ENCODE data around the gene ZNF324. TPM values are rescaled to one million over a fixed set of nuclear protein-coding genes. Genes with fewer than 3 reads are reported as not detected.
A peak's percentile ranks its signal among the peaks of the same experiment; 100 is the strongest.

The ZNF324 gene
- total and polyA plus RNA-seq, 2 of the 13 experiments (the other 11 are each of a cell fraction or from before 2014, with no cell fraction given), result 1.1 to 4.7 TPM

GRCh38 chr19:58475714-58476497, 9.0 kb downstream of the ZNF324 start, which contains the start of gene ZNF446 (continued):
- TF ChIP-seq IKZF5 (CRISPR knock-in tag; IDR thresholded peaks at IDR 0.05) (peak; percentile 84), KAT7 (CRISPR knock-in tag; IDR thresholded peaks at IDR 0.05; ENCODE audit: borderline replicate concordance) (no peak), ZBTB14 (CRISPR knock-in tag; IDR thresholded peaks at IDR 0.05) (no peak), ZBTB38 (CRISPR knock-in tag; IDR thresholded peaks at IDR 0.05) (peak; percentile 50; the same call in 1 of the 2 replicates), ZSCAN12 (CRISPR knock-in tag; IDR thresholded peaks at IDR 0.05) (no peak), ZNF34 (CRISPR knock-in tag; IDR thresholded peaks at IDR 0.05; ENCODE audit: borderline replicate concordance) (0 out of 2 replicates have a peak, but pooled peaks have one; percentile 87), ZNF329 (CRISPR knock-in tag; IDR thresholded peaks at IDR 0.05; ENCODE audit: low read depth) (0 out of 2 replicates have a peak, but pooled peaks have one; percentile 47), MEIS2 (CRISPR knock-in tag; IDR thresholded peaks at IDR 0.05) (0 out of 2 replicates have a peak, but pooled peaks have one; percentile 29), NCOA5 (CRISPR knock-in tag; IDR thresholded peaks at IDR 0.05) (peak; percentile 94; the same call in 1 of the 2 replicates), CTCF (CRISPR knock-in tag; IDR thresholded peaks at IDR 0.05) (peak; percentile 34; the same call in 1 of the 2 replicates), KLF11 (CRISPR knock-in tag; IDR thresholded peaks at IDR 0.05) (peak; percentile 77; the same call in 1 of the 2 replicates), ZNF772 (CRISPR knock-in tag; IDR thresholded peaks at IDR 0.05) (peak; percentile 93), ZNF280B (CRISPR knock-in tag; IDR thresholded peaks at IDR 0.05; ENCODE audit: borderline replicate concordance) (no peak), ZNF446 (CRISPR knock-in tag; IDR thresholded peaks at IDR 0.05) (no peak), FOXJ3 (CRISPR knock-in tag; IDR thresholded peaks at IDR 0.05; ENCODE audit: borderline replicate concordance) (peak; percentile 70; the same call in 1 of the 2 replicates), ZFP36 (IDR thresholded peaks at IDR 0.05; ENCODE audit: borderline replicate concordance, low read depth, low read length, partially characterized antibody) (no peak), CAMTA2 (CRISPR knock-in tag; IDR thresholded peaks at IDR 0.05; ENCODE audit: borderline replicate concordance) (no peak), ATF1 (CRISPR knock-in tag; IDR thresholded peaks at IDR 0.05) (peak; percentile 78), ZFX (CRISPR knock-in tag; IDR thresholded peaks at IDR 0.05; ENCODE audit: low read depth) (peak; percentile 91), FOXK1 (CRISPR knock-in tag; IDR thresholded peaks at IDR 0.05; ENCODE audit: borderline replicate concordance, low read depth) (peak; percentile 44; the same call in 1 of the 2 replicates), XBP1 (CRISPR knock-in tag; IDR thresholded peaks at IDR 0.05) (peak; percentile 49; the same call in 1 of the 2 replicates), RBM22 (optimal IDR thresholded peaks at IDR 0.05; ENCODE audit: low read length) (peak; percentile 15), ZFP62 (CRISPR knock-in tag; IDR thresholded peaks at IDR 0.05) (0 out of 2 replicates have a peak, but pooled peaks have one; percentile 46), MIXL1 (CRISPR knock-in tag; IDR thresholded peaks at IDR 0.05) (0 out of 2 replicates have a peak, but pooled peaks have one; percentile 6), NR2F6 (IDR thresholded peaks at IDR 0.05) (peak; percentile 96), NR2F6 (CRISPR knock-in tag; IDR thresholded peaks at IDR 0.05) (peak; percentile 97)
